HG03196 (cell line): ENCODE measurements around the gene ZNF213.
"Not testable (repeated sequence)": the region's sequence is repeated elsewhere in the genome, so short reads cannot be mapped to it uniquely, and the experiment has no call there.

Experiments used
- ATAC-seq: cut with Tn5 transposase; IDR thresholded peaks from one replicate; pipeline ENCODE4 v1.9.1; 2021; ENCODE audit not compliant: unreplicated experiment

Gene ZNF213

DNA sequence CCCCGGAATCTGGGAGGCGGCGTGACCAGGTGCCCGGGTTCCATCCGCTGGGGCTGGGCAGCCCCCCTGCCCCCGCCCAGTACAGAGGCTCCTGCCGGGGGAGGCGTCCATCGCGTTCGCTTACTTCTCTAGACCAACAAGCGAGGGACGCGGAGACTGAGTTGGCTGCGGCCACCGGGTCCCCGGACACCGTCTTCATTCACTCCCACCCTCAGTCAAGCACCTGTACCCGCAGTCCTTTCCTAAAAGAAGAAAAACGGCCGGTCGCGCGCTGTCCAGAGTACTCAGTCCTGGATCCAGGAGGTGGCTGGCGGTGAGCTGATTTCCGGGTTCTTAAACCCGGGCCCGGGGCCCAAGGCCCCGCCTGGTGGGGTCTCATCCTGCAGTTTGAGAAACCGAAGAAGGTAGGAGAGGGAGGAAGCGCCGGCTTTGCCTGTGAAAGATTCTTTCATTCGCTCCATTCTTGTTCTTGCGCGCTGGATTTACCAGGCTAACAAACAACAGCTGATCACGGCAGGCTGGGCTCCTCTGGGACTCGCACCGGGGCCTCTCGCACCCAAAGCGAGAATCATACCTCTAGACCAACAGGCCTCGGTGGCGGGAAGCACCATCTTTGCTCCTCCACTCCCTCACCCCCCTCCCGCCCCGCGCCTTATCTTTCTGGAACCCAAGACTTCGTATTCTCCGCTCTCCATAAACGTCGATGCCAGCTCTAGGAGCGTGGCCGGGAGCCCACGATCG is 35.8 kb downstream of the ZNF213 start:
- ATAC-seq, result no peak

GRCh38 chr16:3171181-3171854 is 36.5 kb downstream of the ZNF213 start:
- ATAC-seq, result peak; percentile 48

DNA sequence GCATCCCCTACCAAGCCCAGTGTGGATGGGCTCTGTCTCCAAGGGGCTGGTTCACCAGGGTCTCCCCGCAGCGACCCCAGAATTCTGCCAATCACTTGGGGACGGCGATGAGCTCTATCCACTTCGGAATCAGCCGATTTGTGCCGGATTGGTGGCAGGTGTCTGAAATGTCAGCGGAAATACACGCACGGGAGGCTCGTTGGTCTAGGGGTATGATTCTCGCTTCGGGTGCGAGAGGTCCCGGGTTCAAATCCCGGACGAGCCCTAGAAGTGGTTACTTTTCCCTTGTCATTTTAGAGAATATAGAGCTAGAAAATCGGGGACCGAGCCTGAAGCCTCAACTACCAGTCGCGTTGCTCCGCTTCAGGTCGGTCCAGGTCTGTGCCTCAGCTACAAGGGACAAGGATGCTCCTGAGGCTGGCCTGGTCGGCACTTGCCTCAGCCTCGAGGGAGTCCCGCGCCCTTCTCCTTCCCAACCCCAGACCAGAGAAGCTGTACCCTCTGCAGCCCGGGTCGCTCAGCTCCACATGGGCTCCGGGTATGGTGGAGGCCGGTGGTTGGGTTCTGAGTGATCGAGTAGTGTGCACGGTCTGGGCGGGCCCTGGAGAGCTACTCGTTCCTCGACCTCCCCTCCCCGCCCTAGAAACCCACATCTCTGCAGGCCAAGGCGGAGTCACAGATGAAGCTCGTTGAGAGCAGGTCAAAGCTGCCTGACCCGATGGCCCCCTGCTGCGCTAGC is 37.2 kb downstream of the ZNF213 start:
- no peak for ATAC-seq

- no peak for ATAC-seq
Measured at GRCh38 chr16:3173892-3174617, 39.2 kb downstream of the ZNF213 start.

DNA sequence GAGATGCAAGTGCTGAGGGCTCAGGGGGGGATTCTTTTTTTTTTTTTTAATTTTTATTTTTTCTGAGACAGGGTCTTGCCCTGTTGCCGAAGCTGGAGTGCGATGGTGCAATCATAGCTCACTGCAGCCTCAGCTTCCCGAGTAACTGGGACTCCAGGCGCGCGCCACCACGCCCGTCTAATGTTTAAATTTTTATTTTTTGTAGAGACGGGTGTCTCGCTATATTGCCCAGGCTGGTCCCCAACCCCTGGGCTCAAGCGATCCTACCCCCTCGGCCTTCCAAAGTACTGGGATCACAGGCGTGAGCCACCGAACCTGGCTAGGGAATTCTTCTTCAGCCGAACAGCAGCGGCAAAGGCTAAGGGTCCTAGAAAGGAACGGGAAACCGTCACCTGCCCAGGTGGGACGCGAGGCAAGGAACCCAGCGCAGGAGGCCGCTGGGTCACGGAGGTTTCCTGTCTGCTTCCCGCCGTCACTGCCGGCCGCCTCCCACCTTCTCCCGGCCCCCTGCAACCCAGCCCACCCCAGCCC is 39.9 kb downstream of the ZNF213 start:
- no peak for ATAC-seq

DNA sequence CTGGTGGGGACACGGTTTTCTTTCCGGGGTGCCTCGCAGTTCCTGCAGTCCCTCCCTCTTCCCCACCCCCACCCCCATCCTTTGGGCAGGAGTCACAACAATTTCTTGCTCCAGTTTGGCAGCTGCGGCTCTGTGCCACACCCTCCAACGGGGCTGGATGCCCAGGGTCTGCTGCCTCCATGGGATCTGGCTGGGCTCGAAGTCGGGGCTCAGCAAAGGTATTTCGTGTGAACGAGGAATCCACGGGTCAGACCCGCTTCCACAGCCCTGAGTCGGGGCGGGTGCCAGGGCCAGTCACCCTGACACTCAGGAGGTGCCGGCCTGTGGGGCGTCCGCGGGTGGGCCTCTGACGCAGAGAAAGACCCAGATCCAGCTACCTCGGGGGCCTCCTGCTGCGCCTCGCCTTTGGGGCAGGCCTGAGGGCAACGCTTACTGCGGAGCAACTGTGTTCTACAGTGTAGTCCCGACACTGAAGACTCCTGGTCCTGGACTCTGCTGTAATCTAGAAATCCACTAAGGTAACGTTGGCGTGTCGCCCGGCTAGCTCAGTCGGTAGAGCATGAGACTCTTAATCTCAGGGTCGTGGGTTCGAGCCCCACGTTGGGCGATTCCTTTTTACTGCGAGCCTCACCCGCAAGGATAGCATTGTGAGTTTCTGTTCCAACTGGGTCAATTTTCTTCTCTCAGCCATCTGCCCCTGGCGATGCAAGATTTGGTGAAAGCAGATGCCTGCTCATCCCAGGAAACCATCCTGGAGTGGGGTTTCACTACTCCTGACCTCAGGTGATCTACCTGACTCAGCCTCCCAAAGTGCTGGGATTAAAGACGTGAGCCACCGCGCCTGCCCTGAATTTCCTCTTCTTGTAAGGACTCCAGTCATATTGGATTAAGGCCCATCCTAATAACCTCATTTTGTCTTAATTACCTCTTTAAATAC is 40.6 kb downstream of the ZNF213 start:
- no peak for ATAC-seq

DNA sequence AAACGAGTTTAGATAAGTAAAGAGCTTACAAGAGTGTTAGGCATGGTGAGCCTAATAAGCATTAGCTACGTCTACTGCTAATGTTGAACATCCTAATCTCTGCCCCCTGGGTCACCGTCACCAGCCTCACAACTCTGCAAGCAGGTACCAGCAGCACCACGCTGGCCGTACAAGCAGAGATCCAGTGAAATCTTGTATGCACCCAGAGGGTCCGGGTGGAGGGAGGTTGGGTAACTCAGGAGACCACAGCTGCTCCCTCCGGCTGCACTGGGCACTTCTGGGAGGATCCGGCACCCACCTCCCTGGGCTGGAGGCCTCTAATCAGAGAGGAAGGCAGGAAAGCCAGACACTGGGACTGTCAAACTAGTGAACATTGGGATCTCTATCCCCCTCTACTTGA is 44.8 kb downstream of the ZNF213 start:
- no peak for ATAC-seq

DNA sequence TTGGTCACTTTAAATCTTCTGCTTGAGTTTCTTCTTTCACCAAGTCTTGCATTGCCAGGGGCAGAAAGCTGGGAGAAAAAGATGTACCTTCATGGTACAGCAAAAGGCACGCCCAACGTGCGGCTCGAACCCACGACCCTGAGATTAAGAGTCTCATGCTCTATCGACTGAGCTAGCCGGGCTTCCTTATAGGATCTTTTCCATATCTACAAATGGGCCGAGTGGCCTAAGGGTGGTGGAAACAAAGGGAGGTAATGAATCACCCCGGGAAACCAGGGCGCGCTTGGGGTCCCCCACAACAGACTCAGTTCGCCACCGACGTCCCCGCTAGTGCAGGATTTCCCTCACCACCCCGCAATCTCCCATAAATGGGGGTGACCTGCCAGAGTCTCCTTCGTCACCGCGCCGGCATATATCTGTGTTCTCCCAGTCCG is 45.6 kb downstream of the ZNF213 start:
- ATAC-seq, result no peak

DNA sequence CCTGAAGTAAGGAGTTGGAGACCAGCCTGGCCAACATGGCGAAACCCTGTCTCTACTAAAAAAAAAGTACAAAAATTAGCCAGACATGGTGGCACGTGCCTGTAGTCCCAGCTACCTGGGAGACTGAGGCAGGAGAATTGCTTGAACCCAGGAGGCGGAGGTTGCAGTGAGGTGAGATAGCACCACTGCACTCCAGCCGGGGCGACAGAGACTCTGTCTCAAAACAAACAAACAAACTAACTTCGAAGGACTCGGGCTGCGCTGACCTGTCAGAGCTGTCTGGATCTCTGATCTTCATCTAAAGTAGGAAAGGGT is 47.4 kb downstream of the ZNF213 start:
- ATAC-seq, result not testable (repeated sequence)

DNA sequence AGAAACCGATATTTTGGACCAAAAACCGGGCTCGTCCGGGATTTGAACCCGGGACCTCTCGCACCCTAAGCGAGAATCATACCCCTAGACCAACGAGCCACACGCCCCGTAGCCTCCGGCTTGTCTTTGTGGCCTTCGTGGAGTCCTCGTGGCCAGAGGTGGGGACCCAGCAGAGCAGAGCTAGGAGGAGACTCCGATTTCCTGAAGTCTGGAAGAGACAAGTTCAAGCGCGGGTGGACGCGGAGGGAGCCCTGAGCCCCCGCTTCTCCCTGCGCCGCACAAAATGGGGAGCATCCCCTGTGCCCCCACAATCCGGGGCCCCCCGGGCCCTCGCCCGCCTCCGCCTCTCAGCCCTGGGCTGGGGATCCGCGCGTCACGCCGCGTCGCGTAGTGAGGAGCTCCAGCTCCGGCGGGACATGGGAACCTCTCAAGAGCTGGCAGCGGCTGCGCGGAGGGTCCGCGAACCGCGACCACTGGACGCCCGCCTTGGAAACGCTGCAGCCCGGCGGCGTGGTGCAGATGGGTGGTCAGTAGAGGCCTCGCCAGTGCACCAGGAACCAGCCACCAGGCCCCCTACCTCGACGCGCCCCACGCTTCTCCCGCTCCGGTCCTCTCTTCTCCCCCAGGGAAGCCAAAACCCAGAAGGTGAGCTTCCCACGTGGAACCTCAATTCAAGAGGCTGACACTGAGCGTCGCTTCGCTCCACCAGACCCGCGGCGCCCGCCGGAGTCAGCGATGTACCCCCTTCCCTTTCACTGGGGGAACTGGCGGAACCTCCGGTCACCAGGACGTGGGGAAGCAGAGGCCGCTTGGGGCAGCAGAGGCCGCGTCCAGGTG is 48.0 kb downstream of the ZNF213 start:
- no peak for ATAC-seq

DNA sequence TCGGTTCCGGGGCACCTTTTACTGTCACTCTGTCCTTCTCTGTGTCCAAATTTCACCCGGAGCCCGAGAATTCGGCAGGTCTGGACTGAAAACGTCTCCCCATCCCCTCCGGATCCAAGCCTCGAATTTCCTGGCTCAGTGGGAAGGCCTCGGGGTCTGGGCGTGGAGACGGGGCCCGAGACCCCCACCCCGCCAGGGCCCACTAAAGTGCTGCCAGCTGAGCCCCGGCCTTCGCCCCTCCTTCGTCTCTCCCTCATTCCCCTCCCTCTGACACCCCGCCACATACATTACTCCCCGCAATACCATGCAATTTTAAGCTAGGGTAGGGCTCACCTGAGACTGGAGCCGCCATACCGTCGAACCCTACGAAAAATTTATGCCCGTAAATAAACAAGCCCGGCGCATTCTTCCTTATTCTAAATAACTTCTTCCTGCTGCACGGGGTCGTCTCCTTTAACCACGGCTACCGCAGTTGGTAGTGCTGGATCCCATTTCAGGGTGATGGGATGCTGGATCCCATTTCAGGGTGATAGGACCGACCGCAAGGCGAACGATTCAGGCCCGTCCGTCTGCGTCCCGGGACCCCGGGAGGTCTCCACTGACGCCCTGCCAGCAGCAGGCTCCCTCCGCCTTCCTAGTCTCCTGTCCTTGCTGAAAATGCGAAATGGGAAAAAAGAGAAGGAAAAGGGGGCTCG is 48.8 kb downstream of the ZNF213 start:
- no peak for ATAC-seq

GRCh38 chr16:3186946-3187690 is 52.3 kb downstream of the ZNF213 start:
- ATAC-seq, result no peak

DNA sequence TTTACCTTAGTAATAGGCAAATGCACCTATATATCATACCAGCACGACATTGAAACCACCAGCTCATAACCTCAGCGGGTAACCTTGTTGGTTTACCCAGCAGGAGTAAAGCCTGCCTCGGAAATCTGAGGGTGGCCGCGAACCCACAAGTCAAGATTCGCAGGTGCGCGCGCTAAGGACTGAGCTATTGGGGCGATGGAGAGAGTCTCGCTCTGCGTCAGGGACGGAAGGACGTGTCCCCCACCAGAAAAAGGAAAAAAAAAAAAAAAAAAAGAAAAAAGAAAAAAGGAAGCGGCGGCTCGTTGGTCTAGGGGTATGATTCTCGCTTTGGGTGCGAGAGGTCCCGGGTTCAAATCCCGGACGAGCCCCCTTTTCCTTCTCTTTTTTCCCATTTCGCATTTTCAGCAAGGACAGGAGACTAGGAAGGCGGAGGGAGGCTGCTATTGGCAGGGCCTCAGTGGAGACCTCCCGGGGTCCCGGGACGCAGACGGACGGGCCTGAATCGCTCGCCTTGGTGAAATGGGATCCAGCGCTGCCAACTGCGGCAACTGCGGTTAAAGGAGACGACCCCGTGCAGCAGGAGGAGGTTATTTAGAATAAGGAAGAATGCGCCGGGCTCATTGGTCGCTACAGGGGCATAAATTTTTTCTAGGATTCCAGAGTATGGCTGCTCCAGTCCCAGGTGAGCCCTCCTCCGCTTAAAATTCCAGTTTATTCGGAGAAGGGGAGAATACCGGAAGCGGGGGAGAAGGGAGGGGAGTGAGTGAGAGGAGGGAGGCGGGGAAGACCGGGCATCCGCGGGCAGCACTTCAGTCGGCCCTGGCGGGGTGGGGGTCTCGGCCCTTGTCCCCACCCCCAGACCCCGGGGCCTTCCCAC is 53.2 kb downstream of the ZNF213 start, which contains the start of gene OR1F1:
Gene OR1F1, plus strand, starts transcription at position 407 of the 877 bp plus-strand sequence.
- ATAC-seq, result no peak

DNA sequence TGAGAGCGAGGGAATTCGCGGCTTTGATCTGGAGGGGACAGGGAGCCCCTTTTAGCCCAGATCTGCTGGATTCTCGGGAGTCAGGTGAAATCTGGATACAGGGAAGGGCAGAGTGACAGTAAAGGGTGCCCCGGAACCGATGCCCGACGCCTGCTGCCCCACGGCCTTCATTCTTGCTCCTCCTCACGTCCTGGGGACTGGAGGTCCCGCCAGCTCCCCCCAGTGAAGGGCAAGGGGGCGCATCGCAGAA is 53.8 kb downstream of the ZNF213 start:
- ATAC-seq, result no peak

DNA sequence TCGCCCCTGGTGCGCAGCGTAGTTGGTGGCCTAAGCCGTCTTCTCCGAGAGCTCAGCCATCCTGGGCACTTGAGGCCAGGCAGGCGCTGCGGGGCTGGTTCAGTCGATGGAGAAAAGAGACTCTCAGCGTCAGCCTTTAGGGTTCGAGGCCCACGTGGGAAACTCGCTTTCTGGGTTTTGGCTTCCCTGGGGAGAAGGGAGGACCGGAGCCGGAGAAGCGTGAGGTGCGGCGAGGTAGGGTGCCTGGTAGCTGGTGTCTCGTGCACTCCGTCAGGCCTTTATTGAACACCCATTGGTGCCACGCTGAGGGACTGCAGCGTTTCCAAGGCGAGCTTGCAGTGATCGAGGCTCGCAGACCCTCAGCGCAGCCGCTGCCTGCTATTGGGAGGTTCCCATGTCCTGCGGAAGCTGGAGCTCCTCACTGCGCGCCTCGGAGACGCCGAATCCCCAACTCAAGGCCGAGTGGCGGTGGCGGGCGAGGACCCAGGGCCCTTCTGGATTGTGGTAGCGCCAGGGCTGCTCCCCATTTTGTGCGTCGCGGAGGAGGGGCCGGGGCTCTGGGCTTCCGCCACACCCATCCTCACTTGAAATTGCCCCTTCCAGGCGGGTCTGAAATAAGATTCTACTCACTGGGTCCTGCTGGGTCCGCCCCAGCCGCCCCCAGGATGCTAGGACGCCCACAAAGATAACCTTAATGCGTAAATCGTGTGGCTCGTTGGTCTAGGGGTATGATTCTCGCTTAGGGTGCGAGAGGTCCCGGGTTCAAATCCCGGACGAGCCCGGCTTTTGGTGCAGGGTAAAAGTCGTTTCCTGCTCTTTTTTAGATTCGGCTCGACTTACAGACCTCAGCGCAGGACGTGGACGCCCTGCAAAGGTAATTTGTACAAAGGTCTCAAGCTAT is 54.3 kb downstream of the ZNF213 start:
- no peak for ATAC-seq

- no peak for ATAC-seq
Measured at GRCh38 chr16:3189869-3190268, 55.0 kb downstream of the ZNF213 start.
